Fibroblast of lung (primary cell): Measurements from ENCODE around the gene GDPD4. TPM values are rescaled to one million over a fixed set of nuclear protein-coding genes. Genes with fewer than 3 reads are reported as not detected.

Experiments
- DNase-seq, 2 donors: peaks; one replicate each; pipeline versions ENCODE4 v3.0.0 to v3.0.0-alpha.2; 2010; ENCODE audit warnings: low read depth in 2 of 2
- H2AFZ ChIP-seq: 2 replicates; pipeline ENCODE4 v1.5.1; 2012; ENCODE audit warnings: low read length, control low read depth, inconsistent platforms
- H3K27ac ChIP-seq: 2 replicates; pipeline ENCODE4 v1.5.1; 2011; ENCODE audit warnings: low read length, control low read depth; ENCODE audit not compliant: insufficient read depth
- H3K27me3 ChIP-seq: 2 replicates; pipeline ENCODE4 v1.5.1; 2011; ENCODE audit warnings: mild to moderate bottlenecking, low read length; ENCODE audit not compliant: control insufficient read depth, insufficient read depth
- H3K36me3 ChIP-seq: 2 replicates; pipeline ENCODE4 v1.5.1; 2011; ENCODE audit warnings: low read length; ENCODE audit not compliant: control insufficient read depth, insufficient read depth
- H3K4me1 ChIP-seq: 2 replicates; pipeline ENCODE4 v1.5.1; 2011; ENCODE audit warnings: low read length; ENCODE audit not compliant: control insufficient read depth, insufficient read depth; ENCODE audit errors: extremely low read depth
- H3K4me2 ChIP-seq: 2 replicates; pipeline ENCODE4 v1.5.1; 2011; ENCODE audit warnings: low read length, control low read depth; ENCODE audit not compliant: insufficient read depth; ENCODE audit errors: extremely low read depth
- H3K4me3 ChIP-seq, 4 experiments: fragments of 200-600 bp in 1 of 4; sonication (generic) in 1 of 4; replicated peaks in 1 of 4; 2 replicates each; pipeline ENCODE4 v1.5.1; 2011 to 2016; ENCODE audit warnings: low read length in 4 of 4, low read depth in 3 of 4, mild to moderate bottlenecking in 3 of 4, control low read depth in 2 of 4, inconsistent platforms in 1 of 4, mixed read lengths in 1 of 4; ENCODE audit not compliant: insufficient read depth in 1 of 4; ENCODE audit errors: control extremely low read depth in 1 of 4
- H3K79me2 ChIP-seq: 2 replicates; pipeline ENCODE4 v1.5.1; 2012; ENCODE audit warnings: mild to moderate bottlenecking, low read length, inconsistent platforms; ENCODE audit not compliant: control insufficient read depth, insufficient read depth
- H3K9ac ChIP-seq: 2 replicates; pipeline ENCODE4 v1.5.1; 2011; ENCODE audit warnings: mild to moderate bottlenecking, low read length, control low read depth; ENCODE audit not compliant: insufficient read depth
- H3K9me3 ChIP-seq: 2 replicates; pipeline ENCODE4 v1.5.1; 2012; ENCODE audit warnings: low read depth, low read length; ENCODE audit not compliant: control insufficient read depth, insufficient read depth
- H4K20me1 ChIP-seq: 2 replicates; pipeline ENCODE4 v1.5.1; 2011; ENCODE audit warnings: low read length; ENCODE audit not compliant: control insufficient read depth, insufficient read depth; ENCODE audit errors: extremely low read depth
- EZH2 ChIP-seq: IDR thresholded peaks from 2 replicates; pipeline ENCODE4 v1.5.1; 2012; ENCODE audit warnings: low read length, control low read depth, mild to moderate bottlenecking; ENCODE audit errors: missing control alignments
- polyA plus RNA-seq, 2 donors: library from polyadenylated mRNA; depleted of rRNA in 1 of 2; stranded (reverse) in 1 of 2; unstranded in 1 of 2; fragments of >200 nt; gene quantifications; 2 replicates each; pipeline ENCODE4 v1.2.1, GENCODE V29; 2011 to 2012; ENCODE audit warnings: missing spikeins in 1 of 2
- total RNA-seq: library from RNA; depleted of rRNA; stranded (reverse); fragments of >200 nt; gene quantifications from 2 replicates; pipeline ENCODE4 v1.2.1, GENCODE V29; 2014
- TF ChIP-seq, protein P1 (sequence below), 2 donors: IDR thresholded peaks in 1 of 2; conservative IDR thresholded peaks in 1 of 2; 1 replicate in 1 of 2; 2 replicates in 1 of 2; pipeline ENCODE4 v1.5.1; 2011 to 2012; ENCODE audit warnings: low read length in 2 of 2, control low read depth in 1 of 2, inconsistent platforms in 1 of 2, low read depth in 1 of 2, mild to moderate bottlenecking in 1 of 2

Gene GDPD4
- total and polyA plus RNA-seq, 2 donors (not counting 1 experiment from before 2014, with no cell fraction given), result not detected

DNA sequence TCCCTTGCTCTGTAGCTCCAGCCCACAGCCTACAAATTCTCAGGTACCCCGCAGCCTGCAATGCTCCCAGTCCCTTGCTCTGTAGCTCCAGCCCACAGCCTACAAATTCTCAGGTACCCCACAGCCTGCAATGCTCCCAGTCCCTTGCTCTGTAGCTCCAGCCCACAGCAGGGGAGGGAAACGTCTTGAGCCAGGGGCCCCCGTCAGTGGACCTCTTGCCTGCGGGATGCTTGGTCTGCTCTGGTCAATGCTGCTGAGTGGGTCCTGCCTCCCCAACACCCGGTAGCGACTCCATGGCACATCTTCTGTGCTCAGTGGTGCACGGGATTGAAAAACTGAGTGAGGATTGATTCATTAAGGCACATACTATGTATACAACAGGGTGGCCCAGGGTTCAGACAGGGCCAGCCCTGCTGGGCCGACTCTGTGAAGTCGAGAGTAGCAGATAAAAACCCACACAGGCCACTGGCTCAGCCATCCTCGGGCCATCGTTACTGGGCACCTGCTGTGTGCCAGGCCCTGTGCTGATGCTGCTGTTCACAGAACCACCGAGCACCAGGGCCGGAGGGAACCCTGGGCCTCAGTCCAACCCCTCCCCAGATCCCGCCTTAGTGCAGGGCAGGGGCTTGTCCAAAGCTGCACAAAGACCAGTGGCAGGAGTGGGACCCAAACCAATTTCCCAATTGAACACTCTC, 103.7 kb downstream of the GDPD4 start:
- no peak for DNase-seq
- Histone ChIP-seq H3K79me2 (no peaks in the 10 kb centered on the region), H3K36me3 (no peaks in the 10 kb centered on the region), H3K27ac (no peak overlapping the region), H2AFZ (no peak overlapping the region), H4K20me1 (no peaks in the 10 kb centered on the region), H3K4me3 (no peak overlapping the region), H3K4me1 (no peaks in the 10 kb centered on the region), H3K9me3 (no peaks in the 10 kb centered on the region), H3K4me2 (no peak overlapping the region), H3K9ac (no peak overlapping the region), H3K27me3 (no peaks in the 10 kb centered on the region)
- TF ChIP-seq, protein P1, sequence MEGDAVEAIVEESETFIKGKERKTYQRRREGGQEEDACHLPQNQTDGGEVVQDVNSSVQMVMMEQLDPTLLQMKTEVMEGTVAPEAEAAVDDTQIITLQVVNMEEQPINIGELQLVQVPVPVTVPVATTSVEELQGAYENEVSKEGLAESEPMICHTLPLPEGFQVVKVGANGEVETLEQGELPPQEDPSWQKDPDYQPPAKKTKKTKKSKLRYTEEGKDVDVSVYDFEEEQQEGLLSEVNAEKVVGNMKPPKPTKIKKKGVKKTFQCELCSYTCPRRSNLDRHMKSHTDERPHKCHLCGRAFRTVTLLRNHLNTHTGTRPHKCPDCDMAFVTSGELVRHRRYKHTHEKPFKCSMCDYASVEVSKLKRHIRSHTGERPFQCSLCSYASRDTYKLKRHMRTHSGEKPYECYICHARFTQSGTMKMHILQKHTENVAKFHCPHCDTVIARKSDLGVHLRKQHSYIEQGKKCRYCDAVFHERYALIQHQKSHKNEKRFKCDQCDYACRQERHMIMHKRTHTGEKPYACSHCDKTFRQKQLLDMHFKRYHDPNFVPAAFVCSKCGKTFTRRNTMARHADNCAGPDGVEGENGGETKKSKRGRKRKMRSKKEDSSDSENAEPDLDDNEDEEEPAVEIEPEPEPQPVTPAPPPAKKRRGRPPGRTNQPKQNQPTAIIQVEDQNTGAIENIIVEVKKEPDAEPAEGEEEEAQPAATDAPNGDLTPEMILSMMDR (conservative IDR thresholded peaks at IDR 0.05 in 1 of 2, IDR thresholded peaks at IDR 0.05 in 1 of 2; ENCODE audit: low read depth in 1 of 2, low read length in 2 of 2), result no peak
- no peak for TF ChIP-seq EZH2

- H3K9me3 ChIP-seq, result no peaks in the 10 kb centered on the region
- H3K27me3 ChIP-seq, result no peaks in the 10 kb centered on the region
- H2AFZ ChIP-seq, result no peak overlapping the region
- no peak overlapping the region for H3K27ac ChIP-seq
- H3K36me3 ChIP-seq, result no peaks in the 10 kb centered on the region
- no peak for DNase-seq
- no peak overlapping the region for H3K4me3 ChIP-seq
- H3K9ac ChIP-seq, result no peak overlapping the region
- TF ChIP-seq, protein P1 (conservative IDR thresholded peaks at IDR 0.05 in 1 of 2, IDR thresholded peaks at IDR 0.05 in 1 of 2; ENCODE audit: low read depth in 1 of 2, low read length in 2 of 2), result no peak
- TF ChIP-seq EZH2, result no peak
- no peaks in the 10 kb centered on the region for H4K20me1 ChIP-seq
- no peaks in the 10 kb centered on the region for H3K79me2 ChIP-seq
- no peak overlapping the region for H3K4me2 ChIP-seq
- H3K4me1 ChIP-seq, result no peaks in the 10 kb centered on the region
Observed at GRCh38 chr11:77196961-77197360, 104.5 kb downstream of the GDPD4 start.

- Histone ChIP-seq H3K27me3 (no peaks in the 10 kb centered on the region), H3K4me1 (no peaks in the 10 kb centered on the region), H3K4me2 (no peak overlapping the region), H3K27ac (no peak overlapping the region), H2AFZ (no peak overlapping the region), H3K79me2 (no peaks in the 10 kb centered on the region), H3K36me3 (no peaks in the 10 kb centered on the region), H3K4me3 (no peak overlapping the region), H4K20me1 (no peaks in the 10 kb centered on the region), H3K9ac (no peak overlapping the region), H3K9me3 (no peaks in the 10 kb centered on the region)
- no peak for TF ChIP-seq EZH2
- TF ChIP-seq, protein P1 (conservative IDR thresholded peaks at IDR 0.05 in 1 of 2, IDR thresholded peaks at IDR 0.05 in 1 of 2; ENCODE audit: low read depth in 1 of 2, low read length in 2 of 2), result no peak
- no peak for DNase-seq
Observed at GRCh38 chr11:77195071-77195755, 106.3 kb downstream of the GDPD4 start.
